NCI-H748 (cell line): ENCODE measurements around the gene OR2W3.

Source experiments
- DNase-seq: peaks from one replicate; lab custom pipeline; 2025; ENCODE audit not compliant: unreplicated experiment; lab: John Stamatoyannopoulos, UW

The OR2W3 gene

GRCh38 chr1:247914941-247915662, 19.7 kb downstream of the OR2W3 start:
- DNase-seq: no peak

DNA sequence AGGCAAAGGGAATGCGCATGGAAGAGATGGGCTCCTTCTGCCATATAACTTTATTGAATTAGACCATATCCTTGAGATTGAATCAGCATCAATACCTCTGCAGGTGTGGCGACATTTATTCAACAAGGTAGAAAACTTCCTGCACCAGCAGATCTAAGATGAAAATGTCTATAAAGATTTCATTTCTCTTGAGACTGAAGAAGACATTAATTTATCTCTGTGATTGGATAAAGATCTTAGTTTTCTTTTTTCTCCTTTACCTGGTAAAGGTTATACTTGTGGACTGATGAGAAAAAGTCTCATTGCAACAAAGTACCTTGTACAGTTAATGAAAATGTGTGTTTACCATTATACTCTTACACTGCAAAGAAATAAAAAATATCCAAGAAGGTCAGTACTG, 24.6 kb downstream of the OR2W3 start, which contains the start of gene OR2T8:
Gene OR2T8 (plus strand): TSS at position 301 of the 400 bp plus-strand sequence. CDS start 766 bp downstream, outside the sequence.
- DNase-seq: no peak

DNA sequence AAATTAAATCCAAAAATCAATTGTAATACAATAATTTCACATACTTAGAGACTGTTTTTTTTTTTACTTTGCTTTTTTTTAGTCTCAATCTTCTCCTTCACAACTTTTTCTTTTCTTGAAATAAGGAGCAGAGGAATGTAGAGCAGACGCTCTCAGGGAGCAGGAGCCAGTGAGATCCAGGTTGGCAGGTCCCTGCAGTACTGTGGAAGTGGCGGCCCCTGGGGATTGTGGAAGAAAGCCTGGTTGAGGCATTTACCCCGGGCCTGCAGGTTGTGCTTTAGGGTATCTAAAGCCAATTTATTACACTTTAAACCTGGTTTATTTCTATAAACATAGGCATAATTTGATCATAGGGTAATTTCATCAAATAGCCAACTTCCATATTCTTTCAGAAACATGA, 28.6 kb downstream of the OR2W3 start:
- no peak for DNase-seq

DNA sequence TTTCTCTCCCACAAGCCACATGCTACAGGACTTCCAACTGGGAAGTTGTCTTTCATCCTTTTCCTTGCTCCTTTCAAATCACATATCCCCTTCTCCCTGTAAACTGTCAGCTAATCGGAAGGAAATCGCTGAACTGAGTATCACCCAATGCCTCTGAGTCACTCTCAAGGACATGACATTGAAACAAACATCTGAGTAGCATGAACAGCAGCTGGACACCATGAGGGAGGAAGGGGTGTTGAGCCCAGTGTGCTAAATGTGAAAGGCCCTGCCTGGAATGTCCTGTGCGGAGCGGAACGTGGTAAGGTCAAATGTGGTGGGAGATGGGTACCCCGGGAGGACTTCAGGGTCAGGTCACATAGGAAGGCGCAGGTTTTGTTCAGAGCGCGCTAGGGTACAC, 29.5 kb downstream of the OR2W3 start, which contains the start of gene OR2AJ1:
Gene OR2AJ1 (plus strand): TSS at position 22 of the 400 bp plus-strand sequence. CDS start 8,880 bp downstream, outside the sequence.
- DNase-seq: no peak

- no peak for DNase-seq
Measured at GRCh38 chr1:247933989-247934388, 38.6 kb downstream of the OR2W3 start.

GRCh38 chr1:247935781-247936180, 40.4 kb downstream of the OR2W3 start:
- no peak for DNase-seq

DNA sequence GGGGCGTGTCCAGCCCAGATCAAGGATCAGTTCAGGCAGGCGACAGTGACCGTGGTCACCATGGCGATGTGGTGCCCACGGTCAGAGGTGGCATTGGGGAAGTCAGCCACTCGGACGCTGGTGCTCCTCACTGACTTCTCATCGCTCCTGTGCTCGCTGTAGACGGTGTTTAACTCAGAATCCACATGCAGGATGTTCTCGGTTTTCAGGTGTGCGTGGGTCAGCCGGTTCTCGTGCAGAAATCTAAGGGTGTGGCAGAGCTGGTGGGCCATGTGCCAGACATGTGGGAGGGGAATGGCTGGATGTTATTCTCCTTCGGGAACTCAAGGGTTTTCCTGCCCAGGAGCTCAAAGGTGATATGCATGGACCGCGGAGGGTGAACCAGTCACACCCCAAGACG, 41.0 kb downstream of the OR2W3 start:
- no peak for DNase-seq

DNA sequence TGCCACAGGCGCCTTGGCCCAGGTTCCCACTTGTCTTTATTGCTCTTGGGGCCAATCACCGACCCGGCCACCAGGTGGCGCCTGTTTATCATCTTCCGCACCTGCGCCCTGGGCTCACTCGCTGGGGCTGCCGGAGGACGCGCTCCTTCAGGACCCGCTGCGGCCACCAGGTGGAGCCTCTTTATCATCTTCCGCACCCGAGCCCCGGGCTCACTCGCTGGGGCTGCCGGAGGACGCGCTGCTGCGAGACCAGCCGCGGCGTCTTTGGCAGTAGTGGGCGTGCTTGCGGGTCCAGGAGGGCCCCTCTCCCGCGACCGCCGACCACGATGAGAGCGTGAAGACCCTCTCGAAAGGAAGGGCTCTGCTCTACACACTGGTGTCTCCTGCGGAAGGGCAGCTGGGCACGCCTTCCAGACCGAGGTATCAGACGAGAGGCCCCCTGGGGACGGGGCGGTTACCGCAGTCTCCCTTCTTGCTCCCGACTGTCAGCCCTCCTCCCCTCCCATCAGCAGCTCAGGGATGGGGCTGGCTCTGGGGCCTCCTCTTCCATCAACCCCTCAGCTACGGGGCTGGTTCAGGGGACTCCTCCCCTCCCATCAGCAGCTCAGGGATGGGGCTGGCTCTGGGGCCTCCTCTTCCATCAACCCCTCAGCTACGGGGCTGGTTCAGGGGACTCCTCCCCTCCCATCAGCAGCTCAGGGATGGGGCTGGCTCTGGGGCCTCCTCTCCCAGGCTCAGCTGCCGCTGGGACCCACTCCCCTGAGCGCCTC, 41.8 kb downstream of the OR2W3 start:
- DNase-seq: peak; percentile 91

DNA sequence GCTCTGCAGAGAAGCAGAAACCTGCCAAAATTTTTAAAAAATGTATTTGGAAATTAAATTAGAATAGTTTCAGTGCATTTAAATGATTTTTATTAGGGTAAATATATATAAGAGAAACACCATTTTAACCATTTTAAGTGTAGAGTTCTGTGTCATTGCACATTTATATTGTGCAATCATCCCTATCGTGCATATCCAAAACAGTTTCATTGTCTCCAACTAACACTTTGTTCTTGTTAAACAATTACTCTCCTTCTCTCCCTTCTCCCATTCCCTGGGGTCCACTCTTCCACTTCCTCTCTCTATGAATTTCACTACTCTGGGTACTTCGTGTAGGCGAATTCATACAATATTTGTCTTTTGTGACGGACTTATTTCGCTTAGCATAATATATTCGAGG, 47.2 kb downstream of the OR2W3 start:
- no peak for DNase-seq
